K562 (cell line): Measurements from ENCODE around the gene ROR2. TPM values are rescaled to one million over a fixed set of nuclear protein-coding genes. Genes with fewer than 3 reads are reported as not detected.

Source experiments
- ATAC-seq: fragments of 200-7000 bp; cut with Tn5 transposase; 3 replicates; pipeline ENCODE4 v1.9.1; 2020; ENCODE audit warnings: moderate library complexity
- BruUV-seq: library from RNA; stranded (reverse); fragments of 400-500 nt; replicated peaks from 2 replicates; lab custom pipeline; 2021; lab: Mats Ljungman, UMichigan
- CTCF ChIA-PET: fragments of 300-600 bp; formaldehyde crosslinking; extraction: SDS; loops from one replicate; lab custom pipeline; 2021; ENCODE audit warnings: low intra/inter-chr PET ratio; lab: Yijun Ruan, JAX
- POLR2A ChIA-PET: fragments of 300-600, 350-650 bp; sonication (Branson Sonifier 250); formaldehyde crosslinking; extraction: SDS; loops from one replicate; lab custom pipeline; 2021; ENCODE audit warnings: antibody characterized with exemption, inconsistent platforms; lab: Yijun Ruan, JAX
- DNase-seq, 4 experiments: peaks; one replicate each; pipeline versions ENCODE4 v3.0.0 to v3.0.0-alpha.2; 2011 to 2018; ENCODE audit warnings: low spot score in 3 of 4, mixed read lengths in 3 of 4; ENCODE audit errors: extremely low read depth in 1 of 4
- FAIRE-seq: peaks from 2 replicates; lab custom pipeline; 2011; peaks lifted over from hg19 to GRCh38; lab: Jason Lieb, UNC
- H2AFZ ChIP-seq: 2 replicates; pipeline ENCODE4 v1.6.0; 2011; ENCODE audit warnings: low read depth, low read length, control low read depth, inconsistent platforms
- H3K27ac ChIP-seq: fragments of 200-600 bp; 3 replicates; pipeline ENCODE4 v1.8.0; 2011; ENCODE audit warnings: low read depth, mild to moderate bottlenecking, control low read depth, inconsistent platforms, low read length, moderate library complexity, mixed read lengths; ENCODE audit errors: extremely low read depth
- H3K27me3 ChIP-seq, 2 experiments: fragments of 300-600 bp in 1 of 2; 2 replicates in 1 of 2; 3 replicates in 1 of 2; pipeline versions ENCODE4 v1.6.0 to v1.8.0; 2011; ENCODE audit warnings: inconsistent platforms in 2 of 2, low read length in 2 of 2, mild to moderate bottlenecking in 1 of 2, mixed read lengths in 1 of 2, moderate library complexity in 1 of 2; ENCODE audit not compliant: control insufficient read depth in 2 of 2, insufficient read depth in 2 of 2
- H3K36me3 ChIP-seq: fragments of 300-600 bp; 3 replicates; pipeline ENCODE4 v1.8.0; 2011; ENCODE audit warnings: mild to moderate bottlenecking, low read length, inconsistent platforms; ENCODE audit not compliant: control insufficient read depth, insufficient read depth
- H3K4me1 ChIP-seq, 2 experiments: fragments of 200-600 bp in 1 of 2; replicated peaks in 1 of 2; 2 replicates in 1 of 2; 3 replicates in 1 of 2; pipeline versions ENCODE4 v1.5.1 to v1.8.0; 2011; ENCODE audit warnings: inconsistent platforms in 2 of 2, low read length in 2 of 2, mild to moderate bottlenecking in 1 of 2, mixed read lengths in 1 of 2, moderate library complexity in 1 of 2; ENCODE audit not compliant: control insufficient read depth in 2 of 2, insufficient read depth in 2 of 2
- H3K4me2 ChIP-seq: 2 replicates; pipeline ENCODE4 v1.6.1; 2011; ENCODE audit warnings: low read length, control low read depth, inconsistent platforms, mixed read lengths; ENCODE audit not compliant: insufficient read depth
- H3K4me3 ChIP-seq: fragments of 200-600 bp; sonication (generic), shearing (Covaris generic); 2 replicates; pipeline ENCODE4 v1.5.1; 2016; ENCODE audit warnings: control low read depth, inconsistent platforms
- H3K79me2 ChIP-seq: fragments of 200-600 bp; 3 replicates; pipeline ENCODE4 v1.8.0; 2011; ENCODE audit warnings: low read length, inconsistent platforms; ENCODE audit not compliant: control insufficient read depth, insufficient read depth
- H3K9ac ChIP-seq, 2 experiments: 2 replicates each; pipeline versions ENCODE4 v1.6.0 to v1.6.1; 2011; ENCODE audit warnings: low read depth in 2 of 2, low read length in 2 of 2, control low read depth in 1 of 2, inconsistent platforms in 1 of 2, mild to moderate bottlenecking in 1 of 2, mixed read lengths in 1 of 2; ENCODE audit not compliant: insufficient read depth in 1 of 2
- H3K9me1 ChIP-seq: one replicate; pipeline ENCODE4 v1.6.0; 2011; ENCODE audit warnings: inconsistent platforms, mild to moderate bottlenecking, low read length, moderate library complexity; ENCODE audit not compliant: control insufficient read depth, insufficient read depth
- H3K9me3 ChIP-seq: replicated peaks from 2 replicates; pipeline ENCODE4 v1.5.1; 2011; ENCODE audit warnings: low read depth, low read length, inconsistent platforms; ENCODE audit not compliant: control insufficient read depth, insufficient read depth
- H4K20me1 ChIP-seq: replicated peaks from 2 replicates; pipeline ENCODE4 v1.6.1; 2011; ENCODE audit warnings: low read length, inconsistent platforms, mixed read lengths; ENCODE audit not compliant: control insufficient read depth, insufficient read depth
- ATF4 ChIP-seq: fragments of 450-650 bp; formaldehyde crosslinking; IDR thresholded peaks from 2 replicates; pipeline ENCODE4 v1.4.0; 2022; ENCODE audit warnings: mild to moderate bottlenecking, moderate library complexity
- BACH1 ChIP-seq: fragments of 200-800 bp; sonication (Bioruptor generic); IDR thresholded peaks from 2 replicates; pipeline ENCODE4 v1.6.1; 2016; ENCODE audit warnings: missing genetic modification characterization, missing compliant biosample characterization
- CEBPG ChIP-seq, 3 experiments: fragments of 200-800 bp in 1 of 3; sonication (Bioruptor generic) in 1 of 3; sonication (generic) in 1 of 3; formaldehyde crosslinking in 1 of 3; IDR thresholded peaks in 2 of 3; conservative IDR thresholded peaks in 1 of 3; 2 replicates each; pipeline versions ENCODE4 v1.6.1 to v1.8.0; 2016 to 2022; ENCODE audit warnings: missing compliant biosample characterization in 2 of 3, missing genetic modification characterization in 2 of 3, mild to moderate bottlenecking in 1 of 3, missing genetic modification reagents in 1 of 3
- HDAC3 ChIP-seq: fragments of 450-650 bp; IDR thresholded peaks from 2 replicates; pipeline ENCODE4 v1.6.1; 2018; ENCODE audit warnings: borderline replicate concordance, mild to moderate bottlenecking, moderate library complexity; ENCODE audit not compliant: partially characterized antibody
- HOXB6 ChIP-seq: fragments of 250-450 bp; sonication (Bioruptor Pico); IDR thresholded peaks from 2 replicates; pipeline ENCODE4 v1.5.1; 2022; ENCODE audit warnings: mild to moderate bottlenecking, borderline replicate concordance
- JUNB ChIP-seq: fragments of 450-650 bp; formaldehyde crosslinking; conservative IDR thresholded peaks from 2 replicates; pipeline ENCODE4 v1.4.0; 2020; ENCODE audit warnings: mild to moderate bottlenecking
- NFE2L1 ChIP-seq: fragments of 450-650 bp; IDR thresholded peaks from 2 replicates; pipeline ENCODE4 v1.6.1; 2016; ENCODE audit warnings: missing genetic modification characterization, low read depth, mild to moderate bottlenecking, missing compliant biosample characterization, moderate library complexity, borderline replicate concordance
- PTTG1 ChIP-seq: fragments of 450-650 bp; IDR thresholded peaks from 2 replicates; pipeline ENCODE4 v1.6.1; 2016; ENCODE audit warnings: low read depth, mild to moderate bottlenecking, missing genetic modification characterization, missing compliant biosample characterization
- RBM39 ChIP-seq: fragments of 200-400 bp; formaldehyde crosslinking; optimal IDR thresholded peaks from 2 replicates; pipeline ENCODE3; 2018; ENCODE audit warnings: low read depth, low read length
- ZBED1 ChIP-seq: IDR thresholded peaks from 2 replicates; pipeline ENCODE4 v1.6.1; 2014
- ZNF586 ChIP-seq: fragments of 450-650 bp; formaldehyde crosslinking; conservative IDR thresholded peaks from 2 replicates; pipeline ENCODE4 v1.4.0; 2020; ENCODE audit warnings: mild to moderate bottlenecking, moderate library complexity
- WGBS: fragments of 100-300 bp; shearing (Covaris generic); methylation state at CpG from one replicate; pipeline ENCODE4 v1.1.6; 2016; ENCODE audit warnings: low coverage, mixed read lengths; ENCODE audit not compliant: insufficient coverage; ENCODE audit errors: missing lambda C conversion rate; 5-methylcytosine and 5-hydroxymethylcytosine counted together
- in situ Hi-C: fragments of 300-500 bp; cut with MboI; formaldehyde crosslinking; loops from 4 replicates; pipeline ENCODE4 v1.15.0; 2018; ENCODE audit warnings: inconsistent platforms, mixed read lengths
- intact Hi-C: fragments of 100-400 bp; cut with micrococcal nuclease; formaldehyde crosslinking; loops from 2 replicates; pipeline ENCODE4 v1.14.2; 2022
- polyA plus RNA-seq, 8 experiments: library from polyadenylated mRNA; depleted of rRNA in 4 of 8; stranded (reverse) in 5 of 8; unstranded in 3 of 8; fragments of >200 nt; fragmentation: Nextera tagmentation in 2 of 8; fragmentation: Illumina TruSeq in 1 of 8; extraction: Ambion mirVana in 2 of 8; extraction: Trizol in 1 of 8; gene quantifications; 2 replicates each; pipeline versions ENCODE4 v1.2.1 to v1.2.3, GENCODE V29; 2011 to 2014; ENCODE audit warnings: inconsistent platforms in 1 of 8, missing spikeins in 1 of 8
- total RNA-seq, 7 experiments: library from RNA; depleted of rRNA in 6 of 7; stranded (reverse); fragments of >200 nt in 6 of 7; fragmentation: Illumina TruSeq in 2 of 7; extraction: Trizol in 2 of 7; gene quantifications; 2 replicates each; pipeline versions ENCODE4 v1.2.1 to v1.2.3, GENCODE V29; 2011 to 2021; ENCODE audit warnings: low replicate concordance in 1 of 7
- TF ChIP-seq, protein P1 (sequence below): fragments of 450-650 bp; IDR thresholded peaks from 2 replicates; pipeline ENCODE4 v1.6.1; 2017; ENCODE audit warnings: mild to moderate bottlenecking, moderate library complexity

ROR2 gene
- total and polyA plus RNA-seq, 9 of the 15 experiments (the other 6 are each of a cell fraction or from before 2014, with no cell fraction given) = 5.6 to 33.8 (median 15.3) TPM

- no peak overlapping the region for H3K9ac ChIP-seq
- DNase-seq (no peak), FAIRE-seq (no peak), ATAC-seq (no peak)
- H4K20me1 ChIP-seq = no peaks in the 10 kb centered on the region
- TF ChIP-seq ATF4 = no peak
- TF ChIP-seq HOXB6 (CRISPR knock-in tag) = no peak
- no peak for TF ChIP-seq BACH1
- TF ChIP-seq ZBED1 = no peak
- no peak for TF ChIP-seq JUNB (CRISPR knock-in tag)
- TF ChIP-seq NFE2L1 (tag) = no peak
- no peak for TF ChIP-seq PTTG1 (tag)
- no peak for TF ChIP-seq HDAC3
- TF ChIP-seq, protein P1, sequence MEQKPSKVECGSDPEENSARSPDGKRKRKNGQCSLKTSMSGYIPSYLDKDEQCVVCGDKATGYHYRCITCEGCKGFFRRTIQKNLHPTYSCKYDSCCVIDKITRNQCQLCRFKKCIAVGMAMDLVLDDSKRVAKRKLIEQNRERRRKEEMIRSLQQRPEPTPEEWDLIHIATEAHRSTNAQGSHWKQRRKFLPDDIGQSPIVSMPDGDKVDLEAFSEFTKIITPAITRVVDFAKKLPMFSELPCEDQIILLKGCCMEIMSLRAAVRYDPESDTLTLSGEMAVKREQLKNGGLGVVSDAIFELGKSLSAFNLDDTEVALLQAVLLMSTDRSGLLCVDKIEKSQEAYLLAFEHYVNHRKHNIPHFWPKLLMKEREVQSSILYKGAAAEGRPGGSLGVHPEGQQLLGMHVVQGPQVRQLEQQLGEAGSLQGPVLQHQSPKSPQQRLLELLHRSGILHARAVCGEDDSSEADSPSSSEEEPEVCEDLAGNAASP = no peak
- no peak for TF ChIP-seq CEBPG (CRISPR knock-in tag; IDR thresholded peaks at IDR 0.05)
- no peak for TF ChIP-seq CEBPG (tag; conservative IDR thresholded peaks at IDR 0.05 in 1 of 2, IDR thresholded peaks at IDR 0.05 in 1 of 2)
- TF ChIP-seq ZNF586 (CRISPR knock-in tag) = no peak
- TF ChIP-seq RBM39 = no peak
- in situ Hi-C loops (no loop called here), intact Hi-C loops (no loop called here)
- BruUV-seq = no TSS peak
- H3K79me2 ChIP-seq = no peaks in the 10 kb centered on the region
- peaks cover 0 to 4% of the 10 kb centered on the region in 2 experiments; a peak in 2 of 5 replicates for H3K4me1 ChIP-seq
- H3K9me3 ChIP-seq = no peaks in the 10 kb centered on the region
- ChIA-PET POLR2A (no interaction called here), CTCF (no interaction called here)
- H3K4me3 ChIP-seq = no peak overlapping the region
- no peak overlapping the region for H2AFZ ChIP-seq
- no peak overlapping the region for H3K4me2 ChIP-seq
- no peaks in the 10 kb centered on the region for H3K27me3 ChIP-seq
- WGBS = 63% methylated on average over 1 of the region's 1 CpG
- no peak overlapping the region for H3K27ac ChIP-seq
- no peaks in the 10 kb centered on the region for H3K36me3 ChIP-seq
- H3K9me1 ChIP-seq = no peaks in the 10 kb centered on the region
Measured at GRCh38 chr9:91960367-91960766, 10.3 kb upstream of the ROR2 start.
